ENCODE measurements around the gene POLRMT.

GRCh38 chr19:570251-570686 is 63.1 kb downstream of the POLRMT start:
- TF ChIP-seq CTCF (IDR thresholded peaks at IDR 0.05; ENCODE audit: poor library complexity) (no peak), EZH2 (IDR thresholded peaks at IDR 0.05; ENCODE audit: borderline replicate concordance) (no peak), EZH2phosphoT487 (IDR thresholded peaks at IDR 0.05; ENCODE audit: low read depth, severe bottlenecking, unreplicated experiment) (no peak)

Data from hepatocyte (in vitro differentiated cells).